OCI-LY1 (cell line): ENCODE measurements around the gene BTBD17.

Source experiments
- H2AFZ ChIP-seq: fragments of 200-600 bp; sonication (generic), shearing (Covaris generic); 2 replicates; pipeline ENCODE4 v1.6.0; 2014; ENCODE audit warnings: antibody characterized with exemption, mild to moderate bottlenecking, low read length
- H3F3A ChIP-seq: fragments of 200-600 bp; sonication (generic), shearing (Covaris generic); 2 replicates; pipeline ENCODE4 v1.6.0; 2014; ENCODE audit warnings: mild to moderate bottlenecking, antibody characterized with exemption, low read length, moderate library complexity; ENCODE audit not compliant: insufficient read depth
- H3K27ac ChIP-seq: fragments of 200-600 bp; sonication (generic); 2 replicates; pipeline ENCODE4 v1.5.1; 2014; ENCODE audit warnings: low read length, mixed run types, mild to moderate bottlenecking, low read depth; ENCODE audit not compliant: poor library complexity, severe bottlenecking
- H3K27me3 ChIP-seq: fragments of 200-600 bp; sonication (generic); 2 replicates; pipeline ENCODE4 v1.6.0; 2014; ENCODE audit warnings: antibody characterized with exemption, mild to moderate bottlenecking, low read length, moderate library complexity; ENCODE audit not compliant: insufficient read depth
- H3K36me3 ChIP-seq: fragments of 200-600 bp; sonication (generic); 2 replicates; pipeline ENCODE4 v1.6.1; 2014; ENCODE audit warnings: mild to moderate bottlenecking, antibody characterized with exemption, low read length, moderate library complexity, mixed read lengths; ENCODE audit not compliant: insufficient read depth
- H3K4me1 ChIP-seq: fragments of 200-600 bp; sonication (generic); 2 replicates; pipeline ENCODE4 v1.5.1; 2014; ENCODE audit warnings: mild to moderate bottlenecking, low read length, moderate library complexity; ENCODE audit not compliant: insufficient read depth, severe bottlenecking
- H3K4me2 ChIP-seq: fragments of 200-600 bp; sonication (generic), shearing (Covaris generic); 2 replicates; pipeline ENCODE4 v1.6.1; 2014; ENCODE audit warnings: low read length
- H3K4me3 ChIP-seq: fragments of 200-600 bp; sonication (generic); 2 replicates; pipeline ENCODE4 v1.5.1; 2014; ENCODE audit warnings: low read length, low read depth, mild to moderate bottlenecking, mixed read lengths; ENCODE audit not compliant: poor library complexity, severe bottlenecking
- H3K79me2 ChIP-seq: fragments of 200-600 bp; shearing (Covaris generic); 2 replicates; pipeline ENCODE4 v1.6.1; 2016; ENCODE audit warnings: mixed run types, low read length, mixed read lengths; ENCODE audit not compliant: insufficient read depth
- H3K9ac ChIP-seq: fragments of 200-600 bp; sonication (generic), shearing (Covaris generic); 2 replicates; pipeline ENCODE4 v1.6.1; 2014; ENCODE audit warnings: mild to moderate bottlenecking, low read length, mixed read lengths
- H3K9me2 ChIP-seq: fragments of 200-600 bp; sonication (generic), shearing (Covaris generic); 2 replicates; pipeline ENCODE4 v1.6.1; 2014; ENCODE audit warnings: low read depth, mild to moderate bottlenecking, low read length, mixed read lengths
- H3K9me3 ChIP-seq: fragments of 200-600 bp; shearing (Covaris generic); 2 replicates; pipeline ENCODE4 v1.6.1; 2014; ENCODE audit warnings: low read length, mixed read lengths
- H4K20me1 ChIP-seq: fragments of 200-600 bp; sonication (generic), shearing (Covaris generic); 2 replicates; pipeline ENCODE4 v1.6.0; 2016; ENCODE audit warnings: mild to moderate bottlenecking, low read length; ENCODE audit not compliant: insufficient read depth
- CTCF ChIP-seq: fragments of 200-600 bp; sonication (generic), shearing (Covaris generic); IDR thresholded peaks from 2 replicates; pipeline ENCODE4 v1.5.1; 2017; ENCODE audit warnings: mild to moderate bottlenecking, antibody characterized with exemption, low read length, moderate library complexity, mixed read lengths
- EZH2 ChIP-seq: fragments of 200-600 bp; sonication (generic), shearing (Covaris generic); IDR thresholded peaks from 2 replicates; pipeline ENCODE4 v1.8.0; 2017; ENCODE audit warnings: borderline replicate concordance, mixed run types, mild to moderate bottlenecking, antibody characterized with exemption, low read length, moderate library complexity, mixed read lengths

Gene BTBD17

GRCh38 chr17:74350486-74350885 lies 11.2 kb downstream of the BTBD17 start:
- Histone ChIP-seq H3K27me3 (no peaks in the 10 kb centered on the region), H3K79me2 (no peaks in the 10 kb centered on the region), H3K27ac (no peak overlapping the region), H3F3A (no peaks in the 10 kb centered on the region), H3K9me2 (no peaks in the 10 kb centered on the region), H3K4me2 (no peak overlapping the region), H3K9me3 (no peaks in the 10 kb centered on the region), H4K20me1 (no peaks in the 10 kb centered on the region), H3K4me1 (no peaks in the 10 kb centered on the region), H2AFZ (no peak overlapping the region), H3K9ac (no peak overlapping the region), H3K4me3 (no peak overlapping the region), H3K36me3 (no peaks in the 10 kb centered on the region)
- TF ChIP-seq EZH2, result no peak
- TF ChIP-seq CTCF, result no peak

- Histone ChIP-seq H3K9ac (no peak overlapping the region), H3K4me2 (no peak overlapping the region), H3K79me2 (no peaks in the 10 kb centered on the region), H3K4me3 (no peak overlapping the region), H3K9me3 (no peaks in the 10 kb centered on the region), H4K20me1 (no peaks in the 10 kb centered on the region), H3F3A (no peaks in the 10 kb centered on the region), H3K27me3 (0 out of 2 replicates have a peak, but pooled peaks cover 2% of the 10 kb centered on the region), H3K36me3 (no peaks in the 10 kb centered on the region), H3K9me2 (no peaks in the 10 kb centered on the region), H3K27ac (no peak overlapping the region), H3K4me1 (no peaks in the 10 kb centered on the region), H2AFZ (no peak overlapping the region)
- TF ChIP-seq EZH2 (no peak), CTCF (no peak)
These were observed 12.5 kb downstream of the BTBD17 start for GRCh38 chr17:74349120-74349519.

- no peaks in the 10 kb centered on the region for H3K79me2 ChIP-seq
- no peaks in the 10 kb centered on the region for H3K4me1 ChIP-seq
- no peak overlapping the region for H3K27ac ChIP-seq
- no peak overlapping the region for H3K4me2 ChIP-seq
- H2AFZ ChIP-seq, result no peak overlapping the region
- no peaks in the 10 kb centered on the region for H3K9me3 ChIP-seq
- H3K36me3 ChIP-seq, result no peaks in the 10 kb centered on the region
- H3K4me3 ChIP-seq, result no peak overlapping the region
- H3K9me2 ChIP-seq, result no peaks in the 10 kb centered on the region
- TF ChIP-seq CTCF, result no peak
- no peak for TF ChIP-seq EZH2
- H4K20me1 ChIP-seq, result no peaks in the 10 kb centered on the region
- no peak overlapping the region for H3K9ac ChIP-seq
- H3F3A ChIP-seq, result no peaks in the 10 kb centered on the region
- 0 out of 2 replicates have a peak, but pooled peaks cover 2% of the 10 kb centered on the region for H3K27me3 ChIP-seq
These were observed 14.0 kb downstream of the BTBD17 start for GRCh38 chr17:74347646-74348045.
